Activated effector memory CD4-positive, alpha-beta T cell treated with Interleukin-2 at 50 U/mL for 16 hours (primary cell): Measurements from ENCODE around the gene ATXN7L1.

ENCODE experiments used
- DNase-seq: peaks from one replicate; pipeline ENCODE4 v3.0.0-alpha.2; 2020

The ATXN7L1 gene

GRCh38 chr7:105691680-105692564 lies 184.5 kb downstream of the ATXN7L1 start:
- DNase-seq, result peak; percentile 72

- DNase-seq, result peak; percentile 33
Measured at GRCh38 chr7:105691082-105691679, 185.2 kb downstream of the ATXN7L1 start.

GRCh38 chr7:105690325-105690945 lies 186.0 kb downstream of the ATXN7L1 start:
- no peak for DNase-seq

- DNase-seq, result no peak
Measured at GRCh38 chr7:105689067-105689819, 187.2 kb downstream of the ATXN7L1 start.

GRCh38 chr7:105688617-105689016 lies 187.8 kb downstream of the ATXN7L1 start:
- DNase-seq, result no peak

- DNase-seq, result no peak
Measured at GRCh38 chr7:105685161-105685560, 191.2 kb downstream of the ATXN7L1 start.

- no peak for DNase-seq
Measured at GRCh38 chr7:105682341-105683060, 193.9 kb downstream of the ATXN7L1 start.

- DNase-seq, result no peak
Measured at GRCh38 chr7:105680505-105681187, 195.8 kb downstream of the ATXN7L1 start.

GRCh38 chr7:105678811-105679495 lies 197.4 kb downstream of the ATXN7L1 start:
- DNase-seq, result no peak

GRCh38 chr7:105677817-105678573 lies 198.4 kb downstream of the ATXN7L1 start:
- peak; percentile 56 for DNase-seq

GRCh38 chr7:105677410-105677730 lies 199.0 kb downstream of the ATXN7L1 start:
- no peak for DNase-seq

GRCh38 chr7:105675934-105676371 lies 200.4 kb downstream of the ATXN7L1 start:
- peak; percentile 50 for DNase-seq

- DNase-seq, result no peak
Measured at GRCh38 chr7:105674200-105674920, 202.0 kb downstream of the ATXN7L1 start.

GRCh38 chr7:105673367-105674084 lies 202.9 kb downstream of the ATXN7L1 start:
- no peak for DNase-seq

GRCh38 chr7:105672801-105673200 lies 203.6 kb downstream of the ATXN7L1 start:
- no peak for DNase-seq

- no peak for DNase-seq
Measured at GRCh38 chr7:105666324-105666723, 210.1 kb downstream of the ATXN7L1 start.

- DNase-seq, result no peak
Measured at GRCh38 chr7:105665684-105666083, 210.7 kb downstream of the ATXN7L1 start.

- DNase-seq, result no peak
Measured at GRCh38 chr7:105664816-105665525, 211.4 kb downstream of the ATXN7L1 start.
